Lung (tissue), 12 donors: ENCODE data around the gene ASPSCR1. TPM values are rescaled to one million over a fixed set of nuclear protein-coding genes. Genes with fewer than 3 reads are reported as not detected.
"Not testable (repeated sequence)": the region's sequence is repeated elsewhere in the genome, so short reads cannot be mapped to it uniquely, and the experiment has no call there.

Experiments used
- ATAC-seq: fragments of 200-7000 bp; cut with Tn5 transposase; one replicate; pipeline ENCODE4 v1.9.1; 2020; ENCODE audit warnings: moderate number of reproducible peaks; ENCODE audit not compliant: insufficient read depth, low FRiP score
- DNase-seq, 3 donors: peaks; one replicate each; pipeline ENCODE4 v3.0.0-alpha.2; 2013 to 2017
- H3K27ac ChIP-seq, 2 donors: one replicate each; pipeline ENCODE4 v1.5.1; 2013; ENCODE audit warnings: mild to moderate bottlenecking in 2 of 2, moderate library complexity in 2 of 2, control low read depth in 1 of 2, inconsistent platforms in 1 of 2, low read depth in 1 of 2, low read length in 1 of 2
- H3K27me3 ChIP-seq, 3 donors: one replicate each; pipeline ENCODE4 v1.5.1; 2013; ENCODE audit warnings: low read length in 2 of 3; ENCODE audit not compliant: control insufficient read depth in 3 of 3, insufficient read depth in 3 of 3
- H3K36me3 ChIP-seq, 4 donors: one replicate each; pipeline ENCODE4 v1.5.1; 2013; ENCODE audit warnings: low read length in 4 of 4, mild to moderate bottlenecking in 1 of 4, moderate library complexity in 1 of 4; ENCODE audit not compliant: control insufficient read depth in 4 of 4, insufficient read depth in 4 of 4
- H3K4me1 ChIP-seq, 5 donors: one replicate each; pipeline ENCODE4 v1.5.1; 2013; ENCODE audit warnings: low read length in 5 of 5, mild to moderate bottlenecking in 2 of 5, moderate library complexity in 1 of 5; ENCODE audit not compliant: control insufficient read depth in 5 of 5, insufficient read depth in 5 of 5
- H3K4me3 ChIP-seq: one replicate; pipeline ENCODE4 v1.5.1; 2013; ENCODE audit warnings: mild to moderate bottlenecking, control low read depth, moderate library complexity
- H3K9ac ChIP-seq, 2 donors: one replicate each; pipeline ENCODE4 v1.5.1; 2013; ENCODE audit warnings: low read length in 2 of 2, control low read depth in 1 of 2; ENCODE audit not compliant: insufficient read depth in 1 of 2
- H3K9me3 ChIP-seq, 4 donors: one replicate each; pipeline ENCODE4 v1.5.1; 2013; ENCODE audit warnings: low read length in 3 of 4, mild to moderate bottlenecking in 1 of 4, moderate library complexity in 1 of 4; ENCODE audit not compliant: control insufficient read depth in 4 of 4, insufficient read depth in 3 of 4
- WGBS, 2 donors: extraction: QIAGEN DNeasy Blood & Tissue Kit; methylation state at CpG; one replicate each; pipeline ENCODE4 v1.1.7; 2013; 5-methylcytosine and 5-hydroxymethylcytosine counted together
- polyA plus RNA-seq, 2 donors: library from polyadenylated mRNA; stranded (reverse); fragments of 200-250 nt; gene quantifications; one replicate each; pipeline ENCODE4 v1.2.1, GENCODE V29; 2013
- total RNA-seq, 2 donors: library from RNA; depleted of rRNA in 1 of 2; stranded (reverse); fragments of >200 nt in 1 of 2; gene quantifications; one replicate each; pipeline ENCODE4 v1.2.1, GENCODE V29; 2014 to 2021
- TF ChIP-seq, protein P1 (sequence below): IDR thresholded peaks from 2 replicates; pipeline ENCODE4 v1.5.1; 2012; ENCODE audit warnings: mild to moderate bottlenecking; ENCODE audit errors: control extremely low read depth, extremely low read depth
- donor health status: control.
- donor health status: control.
- donor health status: Bipolar disorder and iron deficiency.
- donor health status: healthy.
- donor health status: DM: yes; HTN: yes; CAD: no.

The ASPSCR1 gene
- total and polyA plus RNA-seq, 4 donors, result 22.9 to 68.6 (median 42.4) TPM

DNA sequence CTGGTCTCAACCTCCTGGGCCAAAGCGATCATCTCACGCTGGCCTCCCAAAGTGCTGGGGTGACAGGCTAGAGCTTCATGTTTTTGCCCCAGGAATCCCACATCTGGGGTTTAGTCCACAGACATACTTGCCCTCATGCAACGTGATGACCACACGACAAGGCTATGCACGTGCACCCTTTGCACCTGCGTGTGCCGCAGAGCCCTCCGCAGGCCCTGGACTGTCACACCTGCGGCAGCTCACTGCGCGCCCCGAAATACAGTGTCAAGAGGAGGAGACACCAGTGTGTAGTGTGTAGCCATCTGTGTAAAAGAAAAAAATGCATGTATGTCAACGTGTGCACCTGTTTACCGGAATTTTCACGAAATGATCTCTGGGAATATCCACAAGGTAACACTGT lies 26.9 kb upstream of the ASPSCR1 start:
- DNase-seq (no peak), ATAC-seq (no peak)
- Histone ChIP-seq H3K27me3 (no peaks in the 10 kb centered on the region), H3K9me3 (no peaks in the 10 kb centered on the region), H3K36me3 (no peaks in the 10 kb centered on the region), H3K9ac (no peak overlapping the region), H3K4me1 (peaks cover 0 to 2% (median 0%) of the 10 kb centered on the region in 5 donors), H3K4me3 (no peak overlapping the region), H3K27ac (no peak overlapping the region)
- 90 to 91% methylated on average over 15 of the region's 15 CpGs for WGBS, 2 donors
- TF ChIP-seq, protein P1, sequence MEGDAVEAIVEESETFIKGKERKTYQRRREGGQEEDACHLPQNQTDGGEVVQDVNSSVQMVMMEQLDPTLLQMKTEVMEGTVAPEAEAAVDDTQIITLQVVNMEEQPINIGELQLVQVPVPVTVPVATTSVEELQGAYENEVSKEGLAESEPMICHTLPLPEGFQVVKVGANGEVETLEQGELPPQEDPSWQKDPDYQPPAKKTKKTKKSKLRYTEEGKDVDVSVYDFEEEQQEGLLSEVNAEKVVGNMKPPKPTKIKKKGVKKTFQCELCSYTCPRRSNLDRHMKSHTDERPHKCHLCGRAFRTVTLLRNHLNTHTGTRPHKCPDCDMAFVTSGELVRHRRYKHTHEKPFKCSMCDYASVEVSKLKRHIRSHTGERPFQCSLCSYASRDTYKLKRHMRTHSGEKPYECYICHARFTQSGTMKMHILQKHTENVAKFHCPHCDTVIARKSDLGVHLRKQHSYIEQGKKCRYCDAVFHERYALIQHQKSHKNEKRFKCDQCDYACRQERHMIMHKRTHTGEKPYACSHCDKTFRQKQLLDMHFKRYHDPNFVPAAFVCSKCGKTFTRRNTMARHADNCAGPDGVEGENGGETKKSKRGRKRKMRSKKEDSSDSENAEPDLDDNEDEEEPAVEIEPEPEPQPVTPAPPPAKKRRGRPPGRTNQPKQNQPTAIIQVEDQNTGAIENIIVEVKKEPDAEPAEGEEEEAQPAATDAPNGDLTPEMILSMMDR, result no peak

DNA sequence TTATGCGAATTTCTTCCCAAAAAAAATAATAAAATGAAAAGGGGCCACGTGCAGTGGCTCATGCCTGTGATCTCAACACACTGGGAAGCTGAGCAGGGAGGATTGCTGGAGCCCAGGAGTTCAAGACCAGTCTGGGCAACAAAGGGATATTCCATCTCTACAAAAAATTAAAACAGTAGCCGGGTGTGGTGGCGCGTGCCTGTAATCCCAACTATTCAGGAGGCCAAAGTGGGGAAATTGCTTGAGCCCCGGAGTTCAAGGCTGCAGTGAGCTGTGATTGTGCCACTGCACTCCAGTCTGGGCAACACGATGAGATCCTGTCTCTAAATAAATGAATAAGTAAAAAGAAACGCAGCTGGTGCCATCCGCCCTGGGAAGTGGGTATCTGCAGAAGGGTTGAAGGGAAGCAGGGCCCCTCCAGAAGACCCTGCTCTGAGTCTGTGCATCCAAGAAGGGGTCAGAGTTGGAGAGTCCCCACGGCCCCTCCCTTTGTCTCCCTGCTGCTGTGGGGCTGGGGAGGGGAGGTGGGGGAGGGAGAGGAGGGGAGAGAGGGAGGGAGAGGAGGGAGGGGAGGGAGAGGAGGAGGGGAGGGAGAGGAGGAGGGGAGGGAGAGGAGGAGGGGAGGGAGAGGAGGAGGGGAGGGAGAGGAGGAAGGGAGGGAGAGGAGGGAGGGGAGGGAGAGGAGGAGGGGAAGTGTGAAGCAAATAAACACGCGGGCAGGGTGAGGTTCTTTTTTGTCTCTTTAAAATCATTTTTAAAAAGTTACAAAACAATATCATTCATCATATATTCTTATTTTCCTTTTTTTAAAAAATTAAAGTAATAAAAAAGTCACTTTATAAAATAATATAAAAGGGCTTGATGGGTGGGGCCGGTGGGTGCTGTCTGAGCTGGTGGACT lies 25.4 kb upstream of the ASPSCR1 start:
- H3K27me3 ChIP-seq, result no peaks in the 10 kb centered on the region
- no peak for DNase-seq
- no peaks in the 10 kb centered on the region for H3K9me3 ChIP-seq
- WGBS, 2 donors, result 45 to 50% methylated on average over 13 of the region's 13 CpGs
- peaks cover 0 to 2% (median 0%) of the 10 kb centered on the region in 5 donors for H3K4me1 ChIP-seq
- H3K4me3 ChIP-seq, result no peak overlapping the region
- H3K27ac ChIP-seq, result no peak overlapping the region
- H3K36me3 ChIP-seq, result no peaks in the 10 kb centered on the region
- TF ChIP-seq, protein P1, result no peak
- no peak overlapping the region for H3K9ac ChIP-seq
- no peak for ATAC-seq

DNA sequence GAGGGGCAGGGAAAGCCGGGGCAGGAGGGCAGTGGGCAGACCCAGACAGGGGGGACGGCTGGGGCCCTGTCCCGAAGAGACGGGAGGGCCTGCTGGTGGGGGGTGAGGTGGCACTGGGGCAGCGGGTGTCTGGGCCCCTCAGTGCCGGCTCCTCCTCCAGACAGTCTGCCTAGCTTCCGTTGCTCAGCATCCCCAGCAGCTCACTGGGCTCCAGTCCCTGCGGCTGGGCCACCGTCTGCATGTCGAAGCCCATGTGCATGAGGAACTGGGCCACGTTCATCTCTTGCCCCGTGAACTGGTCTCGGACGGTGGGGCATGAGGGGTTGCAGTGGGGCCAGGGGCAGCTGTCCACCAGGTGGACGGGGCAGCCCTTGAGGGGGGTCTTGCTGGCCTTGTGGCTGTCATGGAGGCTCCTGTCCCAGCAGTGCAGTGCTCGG lies 24.6 kb upstream of the ASPSCR1 start:
- Histone ChIP-seq H3K9ac (no peak overlapping the region), H3K4me3 (no peak overlapping the region), H3K36me3 (no peaks in the 10 kb centered on the region), H3K27me3 (no peaks in the 10 kb centered on the region), H3K27ac (no peak overlapping the region), H3K9me3 (no peaks in the 10 kb centered on the region), H3K4me1 (peaks cover 0 to 2% (median 0%) of the 10 kb centered on the region in 5 donors)
- DNase-seq, result no peak
- no peak for ATAC-seq
- TF ChIP-seq, protein P1, result no peak
- 73 to 85% methylated on average over 15 to 16 of the region's 16 CpGs for WGBS, 2 donors

DNA sequence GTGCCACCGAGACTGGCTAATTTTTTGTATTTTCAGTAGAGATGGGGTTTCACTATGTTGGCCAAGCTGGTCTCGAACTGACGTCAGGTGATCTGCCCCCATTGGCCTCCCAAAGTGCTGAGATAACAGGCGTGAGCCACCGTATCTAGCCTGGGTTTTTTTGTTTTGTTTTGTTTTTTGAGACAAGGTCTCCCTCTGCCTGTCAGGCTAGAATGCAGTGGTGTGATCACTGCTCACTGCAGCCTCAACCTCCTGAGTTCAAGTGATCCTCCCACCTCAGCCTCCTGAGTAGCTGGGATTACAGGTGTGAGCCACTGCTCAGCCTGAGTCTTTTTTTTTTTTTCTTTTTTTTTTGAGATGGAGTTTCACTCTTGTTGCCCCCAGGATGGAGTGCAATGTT lies 24.0 kb upstream of the ASPSCR1 start:
- not testable (repeated sequence) for H3K36me3 ChIP-seq, H3K4me3 ChIP-seq, H3K27me3 ChIP-seq, H3K9me3 ChIP-seq, ATAC-seq, H3K27ac ChIP-seq, H3K4me1 ChIP-seq, H3K9ac ChIP-seq, DNase-seq
- WGBS, 2 donors, result 73 to 79% methylated on average over 5 of the region's 5 CpGs
